Adrenal gland (tissue), 12 donors: ENCODE measurements around the gene HERPUD2. TPM values are rescaled to one million over a fixed set of nuclear protein-coding genes. Genes with fewer than 3 reads are reported as not detected.
A peak's percentile ranks its signal among the peaks of the same experiment; 100 is the strongest.
"Not testable (repeated sequence)": the region's sequence is repeated elsewhere in the genome, so short reads cannot be mapped to it uniquely, and the experiment has no call there.

Experiments
- DNase-seq, 7 donors: peaks; one replicate each; pipeline ENCODE4 v3.0.0-alpha.2; 2019 to 2020
- H3K27ac ChIP-seq, 5 donors: fragments of 200-600 bp; sonication (generic) in 4 of 5; 1 replicate in 3 of 5; 2 replicates in 2 of 5; pipeline versions ENCODE4 v1.5.1 to v1.8.0; 2016 to 2020; ENCODE audit warnings: mild to moderate bottlenecking in 1 of 5
- H3K27me3 ChIP-seq: fragments of 200-600 bp; 2 replicates; pipeline ENCODE4 v1.8.0; 2021
- H3K36me3 ChIP-seq, 2 donors: fragments of 200-600 bp; replicated peaks in 1 of 2; 1 replicate in 1 of 2; 2 replicates in 1 of 2; pipeline versions ENCODE4 v1.5.1 to v1.8.0; 2018 to 2022
- H3K4me1 ChIP-seq, 2 donors: fragments of 200-600 bp; replicated peaks in 1 of 2; 1 replicate in 1 of 2; 2 replicates in 1 of 2; pipeline versions ENCODE4 v1.5.1 to v1.8.0; 2018 to 2021
- H3K4me3 ChIP-seq, 4 donors: fragments of 200-600 bp; sonication (generic) in 3 of 4; one replicate each; pipeline ENCODE4 v1.5.1; 2016 to 2018
- H3K9me3 ChIP-seq, 3 donors: fragments of 200-600 bp; sonication (generic) in 1 of 3; replicated peaks in 1 of 3; 1 replicate in 2 of 3; 2 replicates in 1 of 3; pipeline versions ENCODE4 v1.5.1 to v1.8.0; 2016 to 2021
- CTCF ChIP-seq, 6 experiments: fragments of 450-650 bp in 4 of 6; fragments of 200-600 bp in 2 of 6; sonication (generic) in 1 of 6; IDR thresholded peaks; 1 replicate in 5 of 6; 2 replicates in 1 of 6; pipeline versions ENCODE4 v1.5.1 to v1.8.0; 2016 to 2021; ENCODE audit warnings: antibody characterized with exemption in 6 of 6, mild to moderate bottlenecking in 2 of 6, moderate library complexity in 1 of 6
- POLR2A ChIP-seq, 2 donors: fragments of 450-650 bp; IDR thresholded peaks; one replicate each; pipeline ENCODE4 v1.6.1; 2017; ENCODE audit warnings: antibody characterized with exemption in 2 of 2, mild to moderate bottlenecking in 2 of 2, moderate library complexity in 1 of 2
- WGBS, 4 donors: extraction: QIAGEN DNeasy Blood & Tissue Kit in 2 of 4; methylation state at CpG; one replicate each; pipeline versions ENCODE4 v1.1.5 to v1.1.7; 2013 to 2017; 5-methylcytosine and 5-hydroxymethylcytosine counted together
- intact Hi-C, 2 donors: fragments of 100-400 bp; cut with DNase I; formaldehyde crosslinking; loops; one replicate each; pipeline versions ENCODE4 v1.14.1 to v1.15.0; 2022 to 2023
- polyA plus RNA-seq, 3 donors: library from polyadenylated mRNA; stranded (reverse); fragments of 200-250 nt in 2 of 3; fragments of 350-450 nt in 1 of 3; fragmentation: Illumina TruSeq in 1 of 3; extraction: RNeasy Lipid Tissue Mini Kit (QIAGEN cat#74804) in 1 of 3; gene quantifications; one replicate each; pipeline ENCODE4 v1.2.3, GENCODE V29; 2013 to 2014
- total RNA-seq, 9 donors: library from RNA; depleted of rRNA in 4 of 9; stranded (reverse); fragments of >200 nt in 4 of 9; fragments of 120-200 nt in 1 of 9; fragmentation: NEBNext Ultra II Directional in 1 of 9; extraction: Animal tissue kit (Norgen Biotek cat#: 25700) in 1 of 9; gene quantifications; one replicate each; pipeline versions ENCODE4 v1.1.0 to v1.2.4, GENCODE V29; 2013 to 2023
- donor health status: healthy with polysubstance abuse.
- donor health status: Bipolar disorder and iron deficiency.
- donor health status: DM: yes; HTN: yes; CAD: no.
- donor health status: DM: no; HTN: no; CAD: no.
- donor health status: DM: no; HTN: no; CAD: no.
- donor health status: DM: yes; HTN: yes; CAD: no.

The HERPUD2 gene
- total and polyA plus RNA-seq, 12 donors: 7.8 to 37.4 (median 19.8) TPM

DNA sequence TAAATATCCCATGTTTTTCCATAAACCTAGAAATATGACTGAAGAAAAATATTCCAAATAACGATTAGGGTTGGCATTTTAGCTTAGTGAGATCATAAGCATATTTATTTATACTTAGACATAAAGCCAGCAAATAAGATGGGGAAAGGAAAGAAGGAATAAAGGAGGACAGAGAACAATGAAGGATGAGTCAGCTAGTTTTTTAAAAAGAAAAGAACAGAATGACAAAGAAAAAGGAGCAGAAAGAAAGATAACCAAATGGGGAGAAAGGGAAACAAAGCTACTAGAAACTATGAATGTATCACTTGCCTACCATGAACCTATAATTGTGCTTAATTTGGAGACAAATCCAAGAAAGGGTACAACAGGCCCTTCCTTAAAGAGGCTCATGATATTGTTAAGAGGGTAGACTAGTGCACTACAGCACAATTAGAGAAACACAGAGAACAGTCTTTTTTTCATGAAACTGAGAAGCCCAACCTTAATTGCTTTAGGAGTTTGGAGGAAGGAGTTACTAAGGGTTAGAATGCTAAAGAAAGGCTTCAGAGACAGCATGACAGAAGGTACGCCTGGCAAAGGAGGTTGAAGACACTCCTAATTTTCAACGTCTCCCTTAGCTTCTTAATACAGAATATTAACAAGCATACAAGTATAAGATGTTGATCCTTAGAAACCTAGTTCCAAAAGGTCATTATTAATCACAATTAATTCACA is 23.9 kb downstream of the HERPUD2 start:
- H3K4me1 ChIP-seq: peaks cover 0 to 3% of the 10 kb centered on the region in 2 donors
- H3K27me3 ChIP-seq: no peaks in the 10 kb centered on the region
- no peaks in the 10 kb centered on the region for H3K9me3 ChIP-seq
- intact Hi-C loops: no loop called here
- no peak overlapping the region for H3K27ac ChIP-seq
- WGBS, 4 donors: 84 to 87% (median 85%) methylated on average over 3 of the region's 3 CpGs
- peaks cover 0 to 13% of the 10 kb centered on the region in 2 donors for H3K36me3 ChIP-seq
- H3K4me3 ChIP-seq: no peak overlapping the region
- no peak for DNase-seq
- TF ChIP-seq POLR2A (IDR thresholded peaks at IDR 0.05) (no peak), CTCF (IDR thresholded peaks at IDR 0.05) (no peak)

- intact Hi-C loops, H3K4me1 ChIP-seq, H3K27ac ChIP-seq, H3K9me3 ChIP-seq, H3K4me3 ChIP-seq, H3K36me3 ChIP-seq, DNase-seq, H3K27me3 ChIP-seq: not testable (repeated sequence)
- 95 to 98% (median 96%) methylated on average over 4 of the region's 4 CpGs for whole genome bisulfite sequencing, 4 donors
Measured at GRCh38 chr7:35660411-35660810, 34.5 kb downstream of the HERPUD2 start.

GRCh38 chr7:35658606-35659201 is 36.2 kb downstream of the HERPUD2 start:
- Histone ChIP-seq H3K36me3 (no peaks in the 10 kb centered on the region), H3K4me1 (no peaks in the 10 kb centered on the region), H3K27ac (no peak overlapping the region), H3K4me3 (no peak overlapping the region), H3K9me3 (no peaks in the 10 kb centered on the region), H3K27me3 (no peaks in the 10 kb centered on the region)
- intact Hi-C loops: no loop called here
- no peak for DNase-seq
- 85 to 96% (median 92%) methylated on average over 1 of the region's 1 CpG for WGBS, 4 donors
- TF ChIP-seq POLR2A (IDR thresholded peaks at IDR 0.05) (no peak), CTCF (IDR thresholded peaks at IDR 0.05) (no peak)

GRCh38 chr7:35657125-35657524 is 37.8 kb downstream of the HERPUD2 start:
- H3K36me3 ChIP-seq: no peaks in the 10 kb centered on the region
- H3K4me1 ChIP-seq: no peaks in the 10 kb centered on the region
- no peak overlapping the region for H3K27ac ChIP-seq
- intact Hi-C loops: no loop called here
- no peak overlapping the region for H3K4me3 ChIP-seq
- DNase-seq: no peak
- TF ChIP-seq POLR2A (IDR thresholded peaks at IDR 0.05) (no peak), CTCF (IDR thresholded peaks at IDR 0.05) (no peak)
- H3K27me3 ChIP-seq: no peaks in the 10 kb centered on the region
- H3K9me3 ChIP-seq: peaks cover 0 to 9% (median 0%) of the 10 kb centered on the region in 3 donors
- 73 to 100% (median 98%) methylated on average over 2 of the region's 2 CpGs for WGBS, 4 donors

DNA sequence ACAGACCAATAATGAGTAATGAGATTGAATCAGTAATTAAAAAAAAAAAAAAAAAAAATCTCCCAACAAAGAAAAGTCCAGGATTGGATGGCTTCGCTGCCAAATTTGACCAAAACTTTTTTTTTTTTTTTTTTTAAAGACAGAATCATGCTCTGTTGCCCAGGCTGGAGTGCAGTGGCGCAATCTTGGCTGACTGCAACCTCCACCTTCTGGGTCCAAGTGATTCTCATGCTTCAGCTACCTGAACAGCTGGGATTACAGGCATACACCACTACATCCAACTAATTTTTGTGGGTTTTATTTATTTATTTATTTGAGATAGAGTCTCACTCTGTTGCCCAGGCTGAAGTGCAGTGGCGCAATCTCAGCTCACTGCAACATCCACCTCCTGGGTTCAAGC is 40.4 kb downstream of the HERPUD2 start:
- H3K4me1 ChIP-seq, H3K27me3 ChIP-seq, H3K9me3 ChIP-seq, H3K27ac ChIP-seq, H3K36me3 ChIP-seq, H3K4me3 ChIP-seq, intact Hi-C loops: not testable (repeated sequence)
- WGBS, 4 donors: 92 to 100% (median 95%) methylated on average over 3 of the region's 3 CpGs
- peak in 2 of 7 donors; percentile 16 to 20 for DNase-seq
